ENCODE results near the gene WDR20. TPM values are rescaled to one million over a fixed set of nuclear protein-coding genes. Genes with fewer than 3 reads are reported as not detected.
"Not testable (repeated sequence)": the region's sequence is repeated elsewhere in the genome, so short reads cannot be mapped to it uniquely, and the experiment has no call there.

WDR20 gene
- total RNA-seq, 1 donor from 2014 or later: 26.2 TPM

GRCh38 chr14:102162487-102162886, 22.8 kb downstream of the WDR20 start:
- H3K9me3 ChIP-seq: no peaks in the 10 kb centered on the region
- ATAC-seq (no peak), DNase-seq (no peak)
- intact Hi-C loops (cut with DNase I): no loop called here
- H3K4me1 ChIP-seq: peaks cover 11% of the 10 kb centered on the region
- H3K27me3 ChIP-seq (ENCODE audit: low read depth): no peaks in the 10 kb centered on the region
- H3K4me3 ChIP-seq: no peak overlapping the region
- peaks cover 3% of the 10 kb centered on the region for H3K36me3 ChIP-seq
- TF ChIP-seq, protein P1, sequence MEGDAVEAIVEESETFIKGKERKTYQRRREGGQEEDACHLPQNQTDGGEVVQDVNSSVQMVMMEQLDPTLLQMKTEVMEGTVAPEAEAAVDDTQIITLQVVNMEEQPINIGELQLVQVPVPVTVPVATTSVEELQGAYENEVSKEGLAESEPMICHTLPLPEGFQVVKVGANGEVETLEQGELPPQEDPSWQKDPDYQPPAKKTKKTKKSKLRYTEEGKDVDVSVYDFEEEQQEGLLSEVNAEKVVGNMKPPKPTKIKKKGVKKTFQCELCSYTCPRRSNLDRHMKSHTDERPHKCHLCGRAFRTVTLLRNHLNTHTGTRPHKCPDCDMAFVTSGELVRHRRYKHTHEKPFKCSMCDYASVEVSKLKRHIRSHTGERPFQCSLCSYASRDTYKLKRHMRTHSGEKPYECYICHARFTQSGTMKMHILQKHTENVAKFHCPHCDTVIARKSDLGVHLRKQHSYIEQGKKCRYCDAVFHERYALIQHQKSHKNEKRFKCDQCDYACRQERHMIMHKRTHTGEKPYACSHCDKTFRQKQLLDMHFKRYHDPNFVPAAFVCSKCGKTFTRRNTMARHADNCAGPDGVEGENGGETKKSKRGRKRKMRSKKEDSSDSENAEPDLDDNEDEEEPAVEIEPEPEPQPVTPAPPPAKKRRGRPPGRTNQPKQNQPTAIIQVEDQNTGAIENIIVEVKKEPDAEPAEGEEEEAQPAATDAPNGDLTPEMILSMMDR (IDR thresholded peaks at IDR 0.05): no peak
- no peak overlapping the region for H3K27ac ChIP-seq

DNA sequence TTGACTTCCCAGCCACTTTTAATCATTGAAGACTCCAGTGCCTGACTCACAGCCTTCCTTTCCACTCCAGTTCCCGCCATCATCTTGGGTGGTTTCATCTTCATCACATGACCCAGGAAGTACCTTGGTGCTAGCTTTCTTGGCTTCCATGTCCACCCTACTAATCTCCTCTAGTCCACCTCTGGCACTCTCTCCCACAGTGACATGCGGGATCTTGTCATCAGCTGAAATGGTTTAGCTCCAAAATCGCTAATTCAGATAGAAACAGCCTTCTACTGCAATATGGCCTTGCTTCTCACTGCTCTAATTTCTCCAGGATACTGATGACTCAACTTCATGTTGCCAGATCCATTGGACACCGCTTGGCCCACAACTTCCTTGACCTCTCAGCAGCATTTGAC, 24.5 kb downstream of the WDR20 start:
- DNase-seq: no peak
- Histone ChIP-seq H3K4me1 (peaks cover 9% of the 10 kb centered on the region), H3K27me3 (ENCODE audit: low read depth) (no peaks in the 10 kb centered on the region), H3K36me3 (peaks cover 10% of the 10 kb centered on the region), H3K9me3 (no peaks in the 10 kb centered on the region), H3K27ac (no peak overlapping the region), H3K4me3 (no peak overlapping the region)
- intact Hi-C loops (cut with DNase I): no loop called here
- ATAC-seq: peak in 1 of 2 donors; percentile 51
- TF ChIP-seq, protein P1 (IDR thresholded peaks at IDR 0.05): no peak

DNA sequence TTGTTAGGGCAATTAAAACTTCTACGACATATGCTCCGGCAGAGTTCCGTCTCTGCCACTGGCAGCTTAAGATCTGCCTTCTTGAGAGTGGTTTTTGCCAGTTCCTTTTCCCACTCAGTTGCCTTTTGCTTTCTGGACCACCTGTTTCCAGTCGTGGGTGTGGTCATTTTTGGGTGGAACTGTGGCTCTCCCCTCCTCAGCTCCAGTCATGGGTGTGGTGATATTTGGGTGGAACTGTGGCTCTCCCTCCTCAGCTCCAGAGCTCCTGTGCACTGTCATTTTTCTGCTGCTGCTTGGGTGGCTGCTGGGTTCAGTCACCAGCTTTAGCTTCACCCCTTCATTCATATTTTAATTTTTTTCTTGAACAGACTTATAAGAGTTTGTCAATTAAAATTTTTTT, 25.3 kb downstream of the WDR20 start:
- DNase-seq (no peak), ATAC-seq (no peak)
- Histone ChIP-seq H3K27me3 (ENCODE audit: low read depth) (no peaks in the 10 kb centered on the region), H3K27ac (no peak overlapping the region), H3K36me3 (peaks cover 13% of the 10 kb centered on the region), H3K4me3 (no peak overlapping the region), H3K4me1 (peaks cover 9% of the 10 kb centered on the region), H3K9me3 (no peaks in the 10 kb centered on the region)
- intact Hi-C loops (cut with DNase I): no loop called here
- TF ChIP-seq, protein P1 (IDR thresholded peaks at IDR 0.05): no peak

GRCh38 chr14:102170061-102170460, 30.4 kb downstream of the WDR20 start:
- Histone ChIP-seq H3K36me3 (peaks cover 13% of the 10 kb centered on the region), H3K27ac (no peak overlapping the region), H3K9me3 (no peaks in the 10 kb centered on the region), H3K4me3 (no peak overlapping the region), H3K4me1 (peaks cover 5% of the 10 kb centered on the region), H3K27me3 (ENCODE audit: low read depth) (no peaks in the 10 kb centered on the region)
- TF ChIP-seq, protein P1 (IDR thresholded peaks at IDR 0.05): no peak
- intact Hi-C loops (cut with DNase I): no loop called here
- no peak for ATAC-seq
- DNase-seq: no peak

DNA sequence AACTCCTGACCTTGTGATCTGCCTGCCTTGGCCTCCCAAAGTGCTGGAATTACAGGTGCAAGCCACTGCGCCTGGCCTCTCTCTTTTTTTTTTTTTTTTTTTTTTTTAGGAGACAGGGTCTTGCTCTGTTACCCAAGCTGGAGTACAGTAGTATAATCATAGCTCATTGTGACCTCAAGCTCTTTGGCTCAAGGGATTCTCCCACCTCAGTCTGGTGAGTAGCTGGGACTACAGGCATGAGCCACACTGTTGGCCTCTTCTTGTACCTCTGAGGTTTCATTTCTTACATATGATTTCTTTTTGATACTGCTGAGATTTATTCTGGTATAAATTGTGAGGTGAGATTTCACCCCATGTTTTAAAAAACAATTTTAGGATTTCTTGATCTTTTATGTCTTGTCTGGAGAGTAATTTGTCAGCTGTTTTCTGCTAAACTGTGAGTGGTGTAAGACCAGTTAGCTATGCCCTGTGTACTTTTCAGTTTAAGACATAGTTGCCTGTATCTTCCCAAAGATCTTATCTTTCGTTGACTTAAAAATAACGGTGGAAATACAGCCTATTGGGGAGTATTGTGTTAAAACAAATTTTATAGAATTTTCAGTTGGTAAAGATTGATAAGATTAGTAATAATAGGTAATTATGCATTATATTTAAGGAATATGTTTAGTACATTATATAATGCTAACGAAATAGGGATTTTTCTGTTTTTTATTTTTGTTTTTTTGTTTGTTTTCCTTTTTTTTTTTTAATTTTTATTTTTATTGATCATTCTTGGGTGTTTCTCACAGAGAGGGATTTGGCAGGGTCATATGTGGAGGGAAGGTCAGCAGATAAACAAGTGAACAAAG, 31.7 kb downstream of the WDR20 start:
- no peaks in the 10 kb centered on the region for H3K4me1 ChIP-seq
- ATAC-seq: peak in 1 of 2 donors; percentile 42
- H3K9me3 ChIP-seq: no peaks in the 10 kb centered on the region
- no peak for DNase-seq
- intact Hi-C loops (cut with DNase I): no loop called here
- H3K36me3 ChIP-seq: peaks cover 13% of the 10 kb centered on the region
- no peaks in the 10 kb centered on the region for H3K27me3 ChIP-seq (ENCODE audit: low read depth)
- TF ChIP-seq, protein P1 (IDR thresholded peaks at IDR 0.05): no peak
- no peak overlapping the region for H3K4me3 ChIP-seq
- no peak overlapping the region for H3K27ac ChIP-seq

DNA sequence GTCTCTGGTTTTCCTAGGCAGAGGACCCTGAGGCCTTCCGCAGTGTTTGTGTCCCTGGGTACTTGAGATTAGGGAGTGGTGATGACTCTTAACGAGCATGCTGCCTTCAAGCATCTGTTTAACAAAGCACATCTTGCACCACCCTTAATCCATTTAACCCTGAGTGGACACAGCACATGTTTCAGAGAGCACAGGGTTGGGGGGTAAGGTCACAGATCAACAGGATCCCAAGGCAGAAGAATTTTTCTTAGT, 32.2 kb downstream of the WDR20 start:
- intact Hi-C loops (cut with DNase I); DNase-seq; ATAC-seq; H3K4me3 ChIP-seq; H3K9me3 ChIP-seq; H3K27ac ChIP-seq; H3K27me3 ChIP-seq (ENCODE audit: low read depth); H3K4me1 ChIP-seq: not testable (repeated sequence)
- peaks cover 13% of the 10 kb centered on the region for H3K36me3 ChIP-seq

DNA sequence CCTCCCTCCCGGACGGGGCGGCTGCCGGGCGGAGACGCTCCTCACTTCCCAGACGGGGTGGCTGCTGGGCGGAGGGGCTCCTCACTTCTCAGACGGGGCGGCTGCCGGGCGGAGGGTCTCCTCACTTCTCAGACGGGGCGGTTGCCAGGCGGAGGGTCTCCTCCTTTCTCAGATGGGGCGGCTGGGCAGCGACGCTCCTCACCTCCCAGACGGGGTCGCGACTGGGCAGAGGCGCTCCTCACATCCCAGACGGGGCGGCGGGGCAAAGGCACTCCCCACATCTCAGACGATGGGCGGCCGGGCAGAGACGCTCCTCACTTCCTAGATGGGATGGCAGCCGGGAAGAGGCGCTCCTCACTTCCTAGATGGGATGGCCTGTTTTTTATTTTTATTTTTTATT, 33.0 kb downstream of the WDR20 start:
- H3K4me3 ChIP-seq; ATAC-seq; H3K9me3 ChIP-seq; H3K27me3 ChIP-seq (ENCODE audit: low read depth); H3K36me3 ChIP-seq; H3K4me1 ChIP-seq; DNase-seq; intact Hi-C loops (cut with DNase I); H3K27ac ChIP-seq: not testable (repeated sequence)
